Omental fat pad (tissue), 4 donors: ENCODE measurements around the gene REXO5. TPM values are rescaled to one million over a fixed set of nuclear protein-coding genes. Genes with fewer than 3 reads are reported as not detected.

Experiments used
- ATAC-seq: fragments of 150-250 bp; one replicate; pipeline ENCODE4 v1.9.1; 2016; ENCODE audit warnings: mild to moderate bottlenecking, moderate library complexity; ENCODE audit not compliant: low FRiP score
- DNase-seq: peaks from one replicate; pipeline ENCODE4 v3.0.0-alpha.2; 2019; ENCODE audit warnings: low spot score
- total RNA-seq, 4 donors: library from RNA; depleted of rRNA; stranded (reverse); fragments of >200 nt; gene quantifications; one replicate each; pipeline ENCODE4 v1.1.0, GENCODE V29; 2016
- TF ChIP-seq, protein P1 (sequence below), 3 donors: fragments of 450-650 bp; IDR thresholded peaks; one replicate each; pipeline ENCODE4 v1.5.1; 2016 to 2017; ENCODE audit warnings: antibody characterized with exemption in 3 of 3, mild to moderate bottlenecking in 3 of 3, moderate library complexity in 2 of 3

REXO5 gene
- total RNA-seq, 4 donors from 2014 or later, result 1.7 to 4.6 (median 3.0) TPM

DNA sequence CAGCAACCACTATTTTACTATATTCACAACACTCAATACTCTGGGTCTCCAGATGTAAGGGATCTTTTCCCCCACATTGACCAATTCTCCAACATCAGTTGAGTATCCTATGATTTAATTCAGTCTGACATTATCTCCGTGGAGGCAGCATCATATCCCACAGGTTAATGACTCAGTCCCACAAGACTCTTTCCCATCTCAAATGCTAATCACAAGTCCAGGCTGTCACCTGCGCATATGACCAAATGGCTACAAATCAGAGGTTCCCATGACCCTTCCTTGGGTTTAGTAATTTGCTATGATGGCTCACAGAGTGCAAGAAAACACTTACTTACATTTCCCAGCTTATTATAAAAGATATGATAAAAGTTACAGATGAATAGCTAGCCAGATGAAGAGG, 23.9 kb upstream of the REXO5 start:
- DNase-seq (no peak), ATAC-seq (no peak)
- TF ChIP-seq, protein P1, sequence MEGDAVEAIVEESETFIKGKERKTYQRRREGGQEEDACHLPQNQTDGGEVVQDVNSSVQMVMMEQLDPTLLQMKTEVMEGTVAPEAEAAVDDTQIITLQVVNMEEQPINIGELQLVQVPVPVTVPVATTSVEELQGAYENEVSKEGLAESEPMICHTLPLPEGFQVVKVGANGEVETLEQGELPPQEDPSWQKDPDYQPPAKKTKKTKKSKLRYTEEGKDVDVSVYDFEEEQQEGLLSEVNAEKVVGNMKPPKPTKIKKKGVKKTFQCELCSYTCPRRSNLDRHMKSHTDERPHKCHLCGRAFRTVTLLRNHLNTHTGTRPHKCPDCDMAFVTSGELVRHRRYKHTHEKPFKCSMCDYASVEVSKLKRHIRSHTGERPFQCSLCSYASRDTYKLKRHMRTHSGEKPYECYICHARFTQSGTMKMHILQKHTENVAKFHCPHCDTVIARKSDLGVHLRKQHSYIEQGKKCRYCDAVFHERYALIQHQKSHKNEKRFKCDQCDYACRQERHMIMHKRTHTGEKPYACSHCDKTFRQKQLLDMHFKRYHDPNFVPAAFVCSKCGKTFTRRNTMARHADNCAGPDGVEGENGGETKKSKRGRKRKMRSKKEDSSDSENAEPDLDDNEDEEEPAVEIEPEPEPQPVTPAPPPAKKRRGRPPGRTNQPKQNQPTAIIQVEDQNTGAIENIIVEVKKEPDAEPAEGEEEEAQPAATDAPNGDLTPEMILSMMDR (IDR thresholded peaks at IDR 0.05), result no peak

- TF ChIP-seq, protein P1 (IDR thresholded peaks at IDR 0.05), result no peak
- ATAC-seq, result no peak
- DNase-seq, result no peak
Measured at GRCh38 chr16:20784204-20784603, 22.1 kb upstream of the REXO5 start.

DNA sequence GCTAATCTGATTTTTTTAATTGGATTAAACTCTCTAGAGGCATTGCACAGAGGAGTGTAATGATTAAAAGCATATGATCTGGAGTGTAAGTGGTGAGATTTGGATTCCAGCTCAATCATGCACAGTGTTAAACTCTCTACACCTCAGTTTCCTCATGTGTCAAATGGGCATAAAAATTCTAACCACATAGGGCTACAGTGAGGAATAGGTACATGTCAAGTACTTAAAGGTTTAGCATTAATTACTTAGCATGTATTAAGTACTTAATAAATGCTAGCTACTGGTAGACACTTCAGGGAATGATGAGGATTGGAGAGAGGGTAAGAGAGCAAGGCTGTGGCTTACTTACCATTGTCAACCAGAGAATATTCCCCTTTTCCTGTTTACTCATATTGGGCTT, 17.2 kb upstream of the REXO5 start:
- DNase-seq (no peak), ATAC-seq (no peak)
- TF ChIP-seq, protein P1 (IDR thresholded peaks at IDR 0.05), result no peak

DNA sequence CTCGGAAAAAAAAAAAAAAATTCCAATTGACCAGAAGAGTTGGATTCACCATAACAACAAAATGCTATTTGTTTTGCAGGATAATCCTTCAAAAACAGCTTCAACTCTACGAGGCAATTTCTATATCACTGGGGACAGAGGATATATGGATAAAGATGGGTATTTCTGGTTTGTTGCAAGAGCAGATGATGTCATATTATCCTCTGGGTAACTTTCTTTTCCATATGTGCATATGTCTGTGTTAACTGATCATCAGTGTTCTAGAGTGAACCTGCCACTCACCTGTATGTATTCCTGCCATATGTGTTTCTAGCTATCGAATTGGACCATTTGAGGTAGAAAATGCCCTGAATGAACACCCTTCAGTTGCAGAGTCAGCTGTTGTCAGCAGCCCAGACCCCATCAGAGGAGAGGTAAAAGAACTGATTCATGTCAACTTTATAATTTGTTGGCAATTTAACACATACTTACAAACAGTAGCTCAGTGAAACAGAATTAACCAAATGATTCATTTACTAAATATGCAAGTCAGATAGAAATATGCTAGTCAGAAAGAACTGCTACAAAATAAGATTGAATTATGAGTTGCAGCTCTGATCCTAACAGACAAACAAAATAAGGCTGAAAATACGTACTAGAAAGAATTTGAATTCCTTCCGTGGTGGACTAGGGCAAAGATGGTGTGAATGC, 14.3 kb upstream of the REXO5 start:
- DNase-seq (no peak), ATAC-seq (no peak)
- TF ChIP-seq, protein P1 (IDR thresholded peaks at IDR 0.05), result no peak

DNA sequence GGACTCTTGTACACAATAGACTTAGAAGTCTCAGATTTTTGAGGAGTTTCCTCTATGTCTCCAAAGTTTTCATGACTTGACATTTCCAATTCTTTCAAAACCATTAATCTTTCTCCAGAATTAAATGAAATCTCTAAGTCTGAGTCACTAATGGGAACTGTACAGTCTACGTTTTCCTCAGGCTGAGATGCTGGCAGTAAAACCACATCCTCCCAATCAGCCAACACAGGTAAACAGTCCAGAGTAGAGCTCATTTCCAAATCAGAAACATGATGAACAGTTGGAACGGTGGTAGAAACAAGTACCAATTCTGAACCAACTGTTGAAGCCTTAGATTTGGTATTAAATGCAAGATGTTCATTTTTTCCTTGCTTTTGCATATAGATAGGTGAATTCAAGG, 8.0 kb upstream of the REXO5 start:
- DNase-seq (no peak), ATAC-seq (no peak)
- TF ChIP-seq, protein P1 (IDR thresholded peaks at IDR 0.05), result no peak

- TF ChIP-seq, protein P1 (IDR thresholded peaks at IDR 0.05), result no peak
- ATAC-seq, result no peak
- no peak for DNase-seq
Measured at GRCh38 chr16:20799599-20799998, 6.7 kb upstream of the REXO5 start.

DNA sequence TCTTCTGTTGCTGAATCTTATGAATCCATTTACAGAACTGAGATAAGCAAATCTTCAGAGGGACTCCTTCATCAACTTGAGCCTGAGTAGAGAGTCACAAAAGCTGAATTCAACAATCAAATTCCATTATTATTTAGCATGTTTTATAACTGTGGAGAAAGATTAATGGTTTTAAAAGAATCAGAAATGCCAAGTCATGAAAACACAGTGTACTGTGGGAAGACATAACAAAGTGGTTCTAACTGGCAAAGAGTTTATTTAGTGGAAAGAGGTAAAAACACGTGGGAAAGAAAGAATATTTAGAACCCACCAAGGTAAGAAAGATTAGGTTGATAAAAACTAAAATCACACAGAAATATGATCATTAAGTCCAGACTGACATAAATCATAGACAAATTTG, 5.0 kb upstream of the REXO5 start:
- TF ChIP-seq, protein P1 (IDR thresholded peaks at IDR 0.05), result no peak
- ATAC-seq, result no peak
- no peak for DNase-seq
